Measurements from ENCODE around the gene DSCAM.

Gene DSCAM

DNA sequence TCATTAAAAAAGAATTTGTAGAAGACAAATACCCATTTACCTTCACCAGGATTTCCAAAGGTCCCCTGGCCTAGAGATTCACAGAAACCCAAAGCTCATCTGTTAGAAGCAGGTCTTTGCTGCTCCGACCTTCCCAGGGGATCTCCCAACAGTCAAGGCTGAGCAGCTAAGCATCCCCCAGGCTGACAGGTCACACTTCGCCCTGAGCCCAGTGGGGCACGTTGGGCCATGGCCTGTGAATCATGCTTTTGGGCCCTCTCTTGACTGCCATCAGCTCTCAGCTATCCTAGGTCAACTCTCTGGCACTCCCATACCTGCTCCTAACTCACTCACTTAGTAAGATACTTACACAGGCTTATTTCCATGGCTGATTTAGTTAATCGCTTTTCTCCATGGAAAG is 157.7 kb downstream of the DSCAM start:
- DNase-seq (ENCODE audit: low read depth in 2 of 2) = no peak
- no peak overlapping the region for H3K4me3 ChIP-seq (replicated peaks in 1 of 2; ENCODE audit: low read depth in 2 of 2, low read length in 2 of 2)
- TF ChIP-seq, protein P1, sequence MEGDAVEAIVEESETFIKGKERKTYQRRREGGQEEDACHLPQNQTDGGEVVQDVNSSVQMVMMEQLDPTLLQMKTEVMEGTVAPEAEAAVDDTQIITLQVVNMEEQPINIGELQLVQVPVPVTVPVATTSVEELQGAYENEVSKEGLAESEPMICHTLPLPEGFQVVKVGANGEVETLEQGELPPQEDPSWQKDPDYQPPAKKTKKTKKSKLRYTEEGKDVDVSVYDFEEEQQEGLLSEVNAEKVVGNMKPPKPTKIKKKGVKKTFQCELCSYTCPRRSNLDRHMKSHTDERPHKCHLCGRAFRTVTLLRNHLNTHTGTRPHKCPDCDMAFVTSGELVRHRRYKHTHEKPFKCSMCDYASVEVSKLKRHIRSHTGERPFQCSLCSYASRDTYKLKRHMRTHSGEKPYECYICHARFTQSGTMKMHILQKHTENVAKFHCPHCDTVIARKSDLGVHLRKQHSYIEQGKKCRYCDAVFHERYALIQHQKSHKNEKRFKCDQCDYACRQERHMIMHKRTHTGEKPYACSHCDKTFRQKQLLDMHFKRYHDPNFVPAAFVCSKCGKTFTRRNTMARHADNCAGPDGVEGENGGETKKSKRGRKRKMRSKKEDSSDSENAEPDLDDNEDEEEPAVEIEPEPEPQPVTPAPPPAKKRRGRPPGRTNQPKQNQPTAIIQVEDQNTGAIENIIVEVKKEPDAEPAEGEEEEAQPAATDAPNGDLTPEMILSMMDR (IDR thresholded peaks at IDR 0.05; ENCODE audit: low read depth, low read length) = no peak

DNA sequence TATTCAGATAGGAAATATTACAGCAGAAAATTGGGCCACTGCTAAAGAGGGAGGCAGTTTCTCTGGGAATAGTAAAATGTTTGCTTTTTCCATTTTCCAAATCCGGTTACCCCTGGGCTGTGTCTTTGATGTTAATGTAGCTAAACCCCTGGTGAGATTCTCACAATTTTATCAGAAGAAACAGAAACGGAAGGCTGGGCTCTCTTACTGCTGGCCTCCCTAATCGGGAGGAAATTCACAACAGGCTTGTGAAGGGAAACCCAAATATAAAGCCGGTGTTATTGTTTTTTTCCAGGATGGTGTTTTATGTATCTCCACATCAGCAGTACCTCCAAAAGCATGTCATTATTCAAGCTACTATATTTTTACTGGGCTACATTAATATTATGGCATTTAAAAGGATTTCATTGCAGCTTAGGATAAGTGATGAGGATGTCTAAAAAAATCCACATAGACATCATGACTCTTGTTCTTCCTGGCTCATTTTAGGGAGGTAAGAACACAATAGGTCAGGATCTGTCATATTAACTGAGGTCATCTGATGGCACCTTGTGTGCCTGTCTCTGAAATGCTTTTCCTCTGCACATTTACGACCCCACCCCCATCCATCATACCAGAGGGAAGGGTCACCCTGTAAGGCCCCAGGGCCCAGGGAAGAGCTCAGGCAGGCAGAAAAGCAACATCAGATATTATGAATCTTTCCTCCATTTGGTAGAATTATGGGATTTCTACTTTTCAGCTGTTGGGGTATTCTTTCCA is 158.7 kb downstream of the DSCAM start:
- no peak for DNase-seq (ENCODE audit: low read depth in 2 of 2)
- TF ChIP-seq, protein P1 (IDR thresholded peaks at IDR 0.05; ENCODE audit: low read depth, low read length) = no peak

DNA sequence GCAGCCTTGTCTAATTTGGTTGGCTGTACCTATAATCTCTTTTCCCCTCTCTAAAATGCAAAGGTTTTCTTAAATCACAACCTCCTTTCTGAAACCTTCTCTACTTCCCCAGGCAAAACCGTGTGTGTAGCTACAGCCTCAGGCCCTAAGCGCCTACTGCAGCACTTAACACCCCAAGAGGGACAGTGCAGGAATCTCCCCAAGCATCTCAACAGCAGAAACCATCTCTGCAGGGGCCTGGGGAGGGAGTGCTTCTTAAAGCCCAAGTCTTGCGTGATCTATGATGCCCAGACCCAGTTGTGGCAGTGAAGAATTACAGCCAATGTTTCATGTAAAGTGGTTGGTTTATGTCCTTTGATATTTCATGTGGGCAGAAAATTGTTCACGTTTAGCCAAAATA is 159.3 kb downstream of the DSCAM start:
- TF ChIP-seq, protein P1 (IDR thresholded peaks at IDR 0.05; ENCODE audit: low read depth, low read length) = no peak
- no peak overlapping the region for H3K4me3 ChIP-seq (replicated peaks in 1 of 2; ENCODE audit: low read depth in 2 of 2, low read length in 2 of 2)
- no peak for DNase-seq (ENCODE audit: low read depth in 2 of 2)

More for the DNA sequence above, 158.7 kb downstream of the DSCAM start:
- no peak overlapping the region for H3K4me3 ChIP-seq (replicated peaks in 1 of 2; ENCODE audit: low read depth in 2 of 2, low read length in 2 of 2)

DNA sequence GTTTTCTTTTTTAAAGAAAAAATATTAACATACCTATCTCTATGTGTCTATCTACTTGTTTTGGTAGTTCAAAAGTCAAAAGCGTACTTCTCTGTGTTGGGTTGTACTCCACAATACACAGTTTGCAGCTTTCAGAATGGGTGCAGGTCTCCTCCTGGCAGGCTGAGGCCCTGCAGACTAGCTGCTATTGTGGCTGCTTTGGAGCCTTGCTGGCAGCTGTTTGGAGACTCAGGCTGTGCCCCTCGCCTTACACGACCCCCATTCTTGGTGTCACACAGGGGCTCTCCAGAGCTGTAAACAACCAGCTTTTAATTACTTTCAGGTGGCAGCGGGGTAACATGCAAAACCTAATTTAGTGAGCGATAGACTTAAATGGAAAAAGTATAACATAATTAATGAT is 160.4 kb downstream of the DSCAM start:
- TF ChIP-seq, protein P1 (IDR thresholded peaks at IDR 0.05; ENCODE audit: low read depth, low read length) = no peak
- no peak for DNase-seq (ENCODE audit: low read depth in 2 of 2)
- no peak overlapping the region for H3K4me3 ChIP-seq (replicated peaks in 1 of 2; ENCODE audit: low read depth in 2 of 2, low read length in 2 of 2)

DNA sequence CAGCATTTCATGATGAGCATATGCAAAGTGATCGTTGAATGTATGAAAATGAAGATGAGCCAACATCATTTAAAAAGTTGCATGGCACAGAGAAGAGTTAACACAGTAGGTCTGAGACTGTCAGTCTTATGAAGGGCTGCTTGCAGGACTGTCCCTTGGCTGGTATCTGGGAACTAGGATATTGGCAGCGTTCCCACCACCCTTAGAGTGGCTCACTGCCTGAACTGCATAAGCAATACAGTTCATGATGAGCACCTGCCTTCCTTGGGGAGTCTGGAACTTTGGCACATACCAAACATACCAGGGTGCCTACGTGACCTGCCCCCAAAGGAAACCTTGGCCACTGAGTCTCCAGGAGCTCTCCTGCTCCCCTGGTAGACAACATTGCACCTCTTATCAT is 161.8 kb downstream of the DSCAM start:
- no peak for DNase-seq (ENCODE audit: low read depth in 2 of 2)
- no peak overlapping the region for H3K4me3 ChIP-seq (replicated peaks in 1 of 2; ENCODE audit: low read depth in 2 of 2, low read length in 2 of 2)
- TF ChIP-seq, protein P1 (IDR thresholded peaks at IDR 0.05; ENCODE audit: low read depth, low read length) = no peak

DNA sequence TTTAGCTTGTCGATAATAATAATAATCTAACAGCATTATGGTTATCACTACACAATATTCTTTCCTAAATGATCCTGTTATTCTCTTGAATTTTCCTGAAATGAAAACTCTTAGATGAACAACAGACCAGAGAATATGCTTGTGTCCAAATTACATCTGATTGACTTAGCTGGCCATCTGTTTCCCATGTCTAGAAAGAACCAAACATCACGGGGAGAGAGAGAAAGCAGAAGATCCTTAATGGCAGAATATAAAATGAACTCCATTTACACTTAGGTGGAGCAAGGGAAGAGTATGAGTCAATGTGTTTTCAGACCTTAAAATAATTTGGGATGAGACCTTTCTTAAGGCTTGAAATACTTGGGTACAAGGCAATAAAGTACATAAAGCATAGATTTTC is 162.2 kb downstream of the DSCAM start:
- H3K4me3 ChIP-seq (replicated peaks in 1 of 2; ENCODE audit: low read depth in 2 of 2, low read length in 2 of 2) = no peak overlapping the region
- DNase-seq (ENCODE audit: low read depth in 2 of 2) = no peak
- TF ChIP-seq, protein P1 (IDR thresholded peaks at IDR 0.05; ENCODE audit: low read depth, low read length) = no peak

DNA sequence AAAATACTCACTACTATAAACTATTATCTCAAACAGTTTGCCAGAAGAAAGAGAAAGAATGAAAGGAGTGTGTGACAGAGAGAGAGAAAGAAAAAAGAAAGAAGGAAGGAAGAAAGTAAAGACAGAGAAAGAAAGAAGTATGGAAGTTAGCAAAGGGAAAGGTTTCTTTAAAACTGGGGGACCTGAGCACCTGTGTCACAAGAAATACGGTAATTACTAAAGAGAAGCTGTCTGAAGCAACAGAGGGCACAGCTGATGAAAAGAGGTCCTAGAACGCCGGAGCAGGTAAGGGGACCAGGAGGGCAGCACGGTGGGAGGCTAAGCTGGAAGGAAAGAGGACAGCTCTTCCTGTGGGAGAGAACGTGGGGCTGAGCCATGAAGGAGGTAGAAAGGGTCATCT is 163.6 kb downstream of the DSCAM start:
- TF ChIP-seq, protein P1 (IDR thresholded peaks at IDR 0.05; ENCODE audit: low read depth, low read length) = no peak
- no peak for DNase-seq (ENCODE audit: low read depth in 2 of 2)
- no peak overlapping the region for H3K4me3 ChIP-seq (replicated peaks in 1 of 2; ENCODE audit: low read depth in 2 of 2, low read length in 2 of 2)
